Mucosa of descending colon (tissue), 3 donors: ENCODE results near the gene NDE1. TPM values are rescaled to one million over a fixed set of nuclear protein-coding genes. Genes with fewer than 3 reads are reported as not detected.

Experiments used
- ATAC-seq: fragments of 200-7000 bp; cut with Tn5 transposase; one replicate; pipeline ENCODE4 v1.9.1; 2020; ENCODE audit warnings: mild to moderate bottlenecking, moderate library complexity
- DNase-seq, 3 donors: peaks; one replicate each; pipeline ENCODE4 v3.0.0-alpha.2; 2020
- H3K36me3 ChIP-seq: fragments of 200-600 bp; one replicate; pipeline ENCODE4 v1.8.0; 2021; ENCODE audit warnings: low read depth, mild to moderate bottlenecking
- H3K4me1 ChIP-seq: fragments of 200-600 bp; one replicate; pipeline ENCODE4 v1.8.0; 2021; ENCODE audit warnings: low read depth, mild to moderate bottlenecking
- H3K4me3 ChIP-seq: fragments of 200-600 bp; one replicate; pipeline ENCODE4 v1.8.0; 2021; ENCODE audit warnings: mild to moderate bottlenecking
- H3K9me3 ChIP-seq: fragments of 200-600 bp; one replicate; pipeline ENCODE4 v1.8.0; 2021; ENCODE audit warnings: mild to moderate bottlenecking
- intact Hi-C, 2 donors: fragments of 100-400 bp; cut with DNase I in 1 of 2; cut with micrococcal nuclease in 1 of 2; formaldehyde crosslinking; loops; one replicate each; pipeline versions ENCODE4 v1.11.0 to v1.11.1; 2022; cut with DNase I, micrococcal nuclease
- total RNA-seq, 3 donors: library from RNA; stranded (reverse); fragmentation: NEBNext Ultra II Directional in 2 of 3; extraction: Animal tissue kit (Norgen Biotek cat#: 25700) in 2 of 3; gene quantifications; one replicate each; pipeline versions ENCODE4 v1.2.1 to v1.2.4, GENCODE V29; 2021 to 2023
- TF ChIP-seq, protein P1 (sequence below): fragments of 200-600 bp; IDR thresholded peaks from one replicate; pipeline ENCODE4 v1.8.0; 2022; ENCODE audit warnings: antibody characterized with exemption, mild to moderate bottlenecking
- donor health status: DM: no; HTN: no; CAD: no; lungs with moderate emphysema.
- donor health status: DM: no; HTN: no; CAD: no.
- donor health status: DM: no; HTN: yes; CAD: no.

NDE1 gene
- total RNA-seq, 3 donors from 2014 or later = 27.2 to 46.6 (median 33.9) TPM

DNA sequence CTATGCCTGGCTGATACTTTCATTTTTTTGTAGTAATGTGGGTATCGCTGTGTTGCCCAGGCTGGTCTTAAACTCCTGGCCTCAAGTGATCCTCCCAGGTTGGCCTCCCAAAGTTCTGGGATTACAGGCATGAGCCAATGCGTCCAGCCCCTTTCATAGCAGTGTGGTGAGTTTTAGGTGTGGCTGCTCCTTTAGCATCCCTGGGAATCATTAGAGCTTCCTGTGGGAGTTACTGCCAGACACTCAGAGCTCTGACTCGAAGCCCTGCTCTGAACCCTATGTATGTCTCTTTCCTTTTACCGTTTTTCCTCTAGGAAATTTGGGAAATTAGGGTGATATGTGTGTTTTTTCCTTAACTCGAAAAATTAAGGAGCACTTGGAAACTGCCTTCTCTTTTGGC lies 44.5 kb downstream of the NDE1 start:
- ATAC-seq (no peak), DNase-seq (no peak)
- Histone ChIP-seq H3K36me3 (peaks cover 15% of the 10 kb centered on the region), H3K4me1 (no peaks in the 10 kb centered on the region), H3K4me3 (no peak overlapping the region), H3K9me3 (no peaks in the 10 kb centered on the region)
- intact Hi-C loops = no loop called here
- TF ChIP-seq, protein P1, sequence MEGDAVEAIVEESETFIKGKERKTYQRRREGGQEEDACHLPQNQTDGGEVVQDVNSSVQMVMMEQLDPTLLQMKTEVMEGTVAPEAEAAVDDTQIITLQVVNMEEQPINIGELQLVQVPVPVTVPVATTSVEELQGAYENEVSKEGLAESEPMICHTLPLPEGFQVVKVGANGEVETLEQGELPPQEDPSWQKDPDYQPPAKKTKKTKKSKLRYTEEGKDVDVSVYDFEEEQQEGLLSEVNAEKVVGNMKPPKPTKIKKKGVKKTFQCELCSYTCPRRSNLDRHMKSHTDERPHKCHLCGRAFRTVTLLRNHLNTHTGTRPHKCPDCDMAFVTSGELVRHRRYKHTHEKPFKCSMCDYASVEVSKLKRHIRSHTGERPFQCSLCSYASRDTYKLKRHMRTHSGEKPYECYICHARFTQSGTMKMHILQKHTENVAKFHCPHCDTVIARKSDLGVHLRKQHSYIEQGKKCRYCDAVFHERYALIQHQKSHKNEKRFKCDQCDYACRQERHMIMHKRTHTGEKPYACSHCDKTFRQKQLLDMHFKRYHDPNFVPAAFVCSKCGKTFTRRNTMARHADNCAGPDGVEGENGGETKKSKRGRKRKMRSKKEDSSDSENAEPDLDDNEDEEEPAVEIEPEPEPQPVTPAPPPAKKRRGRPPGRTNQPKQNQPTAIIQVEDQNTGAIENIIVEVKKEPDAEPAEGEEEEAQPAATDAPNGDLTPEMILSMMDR = no peak

GRCh38 chr16:15699819-15700218 lies 49.8 kb downstream of the NDE1 start:
- no peak for ATAC-seq
- intact Hi-C loops = no loop called here
- Histone ChIP-seq H3K9me3 (no peaks in the 10 kb centered on the region), H3K36me3 (peaks cover 15% of the 10 kb centered on the region), H3K4me3 (no peak overlapping the region), H3K4me1 (no peaks in the 10 kb centered on the region)
- TF ChIP-seq, protein P1 = no peak
- no peak for DNase-seq

DNA sequence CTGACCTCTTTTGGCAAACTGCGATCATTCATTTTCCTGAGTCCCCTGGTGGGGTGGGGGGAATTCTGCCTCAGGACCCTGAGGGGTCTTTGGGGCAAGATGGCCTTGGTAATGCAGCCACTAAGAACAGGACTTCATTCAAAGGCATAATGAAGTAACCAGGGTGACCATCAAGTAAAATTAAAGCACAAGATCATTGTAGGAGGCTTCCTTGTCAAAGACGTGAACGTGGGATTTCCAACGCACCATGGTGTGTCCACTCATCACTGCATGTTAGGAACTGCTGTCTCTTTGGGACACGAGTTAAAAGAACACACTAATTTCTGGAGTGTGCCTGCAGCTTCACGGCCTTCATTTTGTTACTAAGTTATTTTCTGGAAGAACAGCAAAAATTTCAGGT lies 51.3 kb downstream of the NDE1 start:
- H3K36me3 ChIP-seq = peaks cover 15% of the 10 kb centered on the region
- H3K9me3 ChIP-seq = no peaks in the 10 kb centered on the region
- intact Hi-C loops = no loop called here

DNA sequence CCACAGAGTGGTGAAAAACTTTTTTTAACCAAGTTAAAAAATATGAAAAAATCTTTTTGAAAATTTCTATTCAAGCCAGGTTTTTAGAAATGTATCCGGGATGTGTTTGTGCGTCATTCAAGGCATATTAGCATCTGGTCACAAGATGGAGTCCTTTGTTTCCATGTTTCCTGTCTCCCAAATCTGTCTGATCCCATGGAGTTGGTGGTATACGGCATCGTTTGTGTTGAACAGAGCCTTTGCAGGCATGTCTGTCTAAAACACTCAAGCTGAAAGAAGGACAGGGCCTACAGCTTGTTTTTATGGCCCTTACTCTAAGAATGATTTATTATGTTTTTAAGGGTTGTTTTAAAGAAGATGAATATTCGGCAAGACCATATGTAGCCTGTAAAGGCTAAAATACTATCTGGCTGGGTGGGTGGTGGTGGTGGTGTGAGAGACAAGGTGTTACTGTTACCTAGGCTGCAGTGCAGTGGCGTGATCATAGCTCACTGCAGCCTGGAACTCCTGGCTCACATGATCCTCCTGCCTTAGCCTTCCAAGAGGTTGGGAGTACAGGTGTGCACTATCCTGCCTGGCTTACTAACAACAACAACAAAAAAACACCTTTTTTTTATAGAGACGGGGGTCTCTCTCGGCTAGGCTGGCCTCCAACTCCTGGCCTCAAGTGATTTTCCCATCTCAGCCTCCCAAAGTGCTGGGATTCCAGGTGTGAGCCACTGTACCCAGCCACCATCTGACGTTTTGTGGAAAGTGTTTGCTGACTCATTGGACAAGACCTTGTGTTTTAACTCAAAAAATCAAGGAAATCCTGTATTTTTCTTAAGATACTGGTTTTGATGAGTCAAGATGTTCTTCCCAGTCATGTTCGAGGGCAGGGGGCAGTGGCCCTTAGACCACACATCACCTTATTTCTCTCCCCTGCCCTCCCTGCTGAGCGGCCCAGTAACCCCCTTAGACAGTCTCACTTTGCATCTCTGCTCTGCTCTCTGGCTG lies 52.2 kb downstream of the NDE1 start:
- peaks cover 10% of the 10 kb centered on the region for H3K36me3 ChIP-seq
- H3K4me1 ChIP-seq = no peaks in the 10 kb centered on the region
- intact Hi-C loops = no loop called here
- no peak overlapping the region for H3K4me3 ChIP-seq
- TF ChIP-seq, protein P1 = no peak
- no peak for DNase-seq
- no peak for ATAC-seq
- no peaks in the 10 kb centered on the region for H3K9me3 ChIP-seq

More for the DNA sequence above, 51.3 kb downstream of the NDE1 start:
- TF ChIP-seq, protein P1 = no peak
- Histone ChIP-seq H3K4me1 (no peaks in the 10 kb centered on the region), H3K4me3 (no peak overlapping the region)
- no peak for DNase-seq
- no peak for ATAC-seq

- H3K36me3 ChIP-seq = peaks cover 6% of the 10 kb centered on the region
- intact Hi-C loops = no loop called here
- TF ChIP-seq, protein P1 = no peak
- ATAC-seq (no peak), DNase-seq (no peak)
- H3K4me3 ChIP-seq = no peak overlapping the region
- H3K9me3 ChIP-seq = no peaks in the 10 kb centered on the region
- H3K4me1 ChIP-seq = no peaks in the 10 kb centered on the region
Measured at GRCh38 chr16:15703029-15703736, 53.1 kb downstream of the NDE1 start.
